Measurements from ENCODE around the gene NTN5.

The NTN5 gene

DNA sequence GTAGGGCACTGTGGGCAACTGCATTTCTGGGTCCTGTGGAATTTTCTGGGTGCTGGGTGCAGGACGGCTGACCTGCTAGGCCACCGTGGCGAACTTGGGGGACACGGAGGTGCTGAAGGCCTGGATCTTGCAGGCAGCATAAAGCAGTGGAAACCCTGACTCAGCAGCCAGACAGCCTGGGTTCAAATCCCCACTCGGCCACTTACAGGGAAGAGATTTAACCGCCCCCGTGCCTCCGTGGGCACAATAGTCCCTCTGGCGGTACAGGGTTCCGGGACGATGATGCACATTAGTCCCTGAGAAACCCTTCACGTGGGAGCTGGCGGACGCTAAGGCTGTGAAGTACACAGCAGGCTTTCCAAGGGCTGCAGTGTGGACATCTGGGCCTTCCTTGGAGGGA lies 60.9 kb downstream of the NTN5 start:
- DNase-seq: no peak

Data from RPMI8226 (cell line).